SK-N-SH (cell line): ENCODE results near the gene KCNN2. TPM values are rescaled to one million over a fixed set of nuclear protein-coding genes. Genes with fewer than 3 reads are reported as not detected.

Experiments used
- CTCF ChIA-PET: fragments of 300-600, 350-600 bp; formaldehyde crosslinking; extraction: SDS; loops from one replicate; lab custom pipeline; 2021; lab: Yijun Ruan, JAX
- POLR2A ChIA-PET: fragments of 350-600 bp; sonication (Branson Sonifier 250); formaldehyde crosslinking; extraction: SDS; loops from one replicate; lab custom pipeline; 2020; ENCODE audit warnings: antibody characterized with exemption, inconsistent platforms; lab: Yijun Ruan, JAX
- DNase-seq: peaks from one replicate; pipeline ENCODE4 v3.0.0; 2012
- H2AFZ ChIP-seq: fragments of 200-600 bp; sonication (generic); 2 replicates; pipeline ENCODE4 v1.8.1; 2016; ENCODE audit warnings: antibody characterized with exemption, mild to moderate bottlenecking, low read depth
- H3F3A ChIP-seq: fragments of 200-600 bp; sonication (generic); replicated peaks from 2 replicates; pipeline ENCODE3; 2016; ENCODE audit warnings: antibody characterized with exemption, mild to moderate bottlenecking; ENCODE audit not compliant: insufficient read depth
- H3K27ac ChIP-seq, 2 experiments: fragments of 200-500 bp in 1 of 2; fragments of 200-600 bp in 1 of 2; sonication (Bioruptor generic) in 1 of 2; sonication (generic), shearing (Covaris generic) in 1 of 2; 2 replicates each; pipeline versions ENCODE4 v1.5.1 to v1.6.1; 2014 to 2016; ENCODE audit warnings: low read depth in 2 of 2, inconsistent platforms in 1 of 2, low read length in 1 of 2, mild to moderate bottlenecking in 1 of 2, mixed read lengths in 1 of 2
- H3K27me3 ChIP-seq: fragments of 200-600 bp; sonication (generic), shearing (Covaris generic); 2 replicates; pipeline ENCODE4 v1.6.1; 2016; ENCODE audit warnings: mixed run types; ENCODE audit not compliant: insufficient read depth
- H3K36me3 ChIP-seq, 2 experiments: fragments of 200-500 bp in 1 of 2; fragments of 200-600 bp in 1 of 2; sonication (Bioruptor generic) in 1 of 2; sonication (generic) in 1 of 2; replicated peaks in 1 of 2; 2 replicates each; pipeline versions ENCODE3 to v1.5.1; 2014 to 2016; ENCODE audit warnings: low read length in 1 of 2, mild to moderate bottlenecking in 1 of 2; ENCODE audit not compliant: insufficient read depth in 2 of 2, control insufficient read depth in 1 of 2
- H3K4me1 ChIP-seq, 2 experiments: fragments of 200-500 bp in 1 of 2; fragments of 200-600 bp in 1 of 2; sonication (Bioruptor generic) in 1 of 2; sonication (generic), shearing (Covaris generic) in 1 of 2; 2 replicates each; pipeline versions ENCODE4 v1.5.1 to v1.6.1; 2014 to 2016; ENCODE audit warnings: low read depth in 1 of 2, low read length in 1 of 2, mixed run types in 1 of 2; ENCODE audit not compliant: insufficient read depth in 2 of 2, control insufficient read depth in 1 of 2
- H3K4me2 ChIP-seq: fragments of 200-600 bp; sonication (generic), shearing (Covaris generic); 2 replicates; pipeline ENCODE4 v1.6.1; 2017; ENCODE audit warnings: mixed run types
- H3K4me3 ChIP-seq, 2 experiments: fragments of 200-500 bp in 1 of 2; fragments of 200-600 bp in 1 of 2; sonication (Bioruptor generic) in 1 of 2; sonication (generic), shearing (Covaris generic) in 1 of 2; 2 replicates each; pipeline versions ENCODE4 v1.5.1 to v1.8.1; 2014 to 2016; ENCODE audit warnings: low read depth in 2 of 2, inconsistent platforms in 1 of 2, low read length in 1 of 2, mild to moderate bottlenecking in 1 of 2, mixed read lengths in 1 of 2, moderate library complexity in 1 of 2
- H3K79me2 ChIP-seq: fragments of 200-600 bp; sonication (generic); 2 replicates; pipeline ENCODE4 v1.8.1; 2017; ENCODE audit warnings: mild to moderate bottlenecking; ENCODE audit not compliant: insufficient read depth
- H3K9ac ChIP-seq: fragments of 200-600 bp; sonication (generic); 2 replicates; pipeline ENCODE4 v1.6.1; 2017; ENCODE audit warnings: mixed run types
- H3K9me2 ChIP-seq: fragments of 200-600 bp; sonication (generic); 2 replicates; pipeline ENCODE4 v1.6.1; 2017; ENCODE audit warnings: mixed run types
- H3K9me3 ChIP-seq: fragments of 200-600 bp; sonication (generic); 2 replicates; pipeline ENCODE4 v1.6.1; 2017; ENCODE audit warnings: mixed run types, mild to moderate bottlenecking, moderate library complexity
- H4K20me1 ChIP-seq: fragments of 200-600 bp; sonication (generic); 2 replicates; pipeline ENCODE4 v1.6.1; 2017; ENCODE audit warnings: mild to moderate bottlenecking, mixed run types; ENCODE audit not compliant: insufficient read depth
- CTCF ChIP-seq: fragments of 200-600 bp; sonication (generic); IDR thresholded peaks from 2 replicates; pipeline ENCODE4 v1.6.1; 2017; ENCODE audit warnings: antibody characterized with exemption, mild to moderate bottlenecking, moderate library complexity
- EP300 ChIP-seq, 2 experiments: IDR thresholded peaks; 2 replicates each; pipeline versions ENCODE4 v1.4.0 to v1.6.1; 2012; ENCODE audit warnings: borderline replicate concordance in 1 of 2, low read depth in 1 of 2, low read length in 1 of 2
- FOSL2 ChIP-seq: IDR thresholded peaks from 2 replicates; pipeline ENCODE4 v1.4.0; 2012; ENCODE audit warnings: low read depth, mild to moderate bottlenecking, moderate library complexity, borderline replicate concordance
- IRF3 ChIP-seq: fragments of 150-350 bp; IDR thresholded peaks from 2 replicates; pipeline ENCODE4 v1.6.1; 2016; ENCODE audit warnings: mild to moderate bottlenecking, low read depth, low read length
- MEF2A ChIP-seq: IDR thresholded peaks from 2 replicates; pipeline ENCODE4 v1.4.0; 2012; ENCODE audit warnings: low read depth, borderline replicate concordance
- MXI1 ChIP-seq: IDR thresholded peaks from 2 replicates; pipeline ENCODE4 v1.6.1; 2012; ENCODE audit warnings: mild to moderate bottlenecking, low read depth, low read length, improper control_type of control experiment
- RAD21 ChIP-seq: IDR thresholded peaks from 2 replicates; pipeline ENCODE4 v1.6.1; 2012; ENCODE audit warnings: mild to moderate bottlenecking, low read length
- SMC3 ChIP-seq: IDR thresholded peaks from 2 replicates; pipeline ENCODE4 v1.6.1; 2012; ENCODE audit warnings: low read depth, low read length, improper control_type of control experiment
- USF1 ChIP-seq: IDR thresholded peaks from 2 replicates; pipeline ENCODE4 v1.4.0; 2012; ENCODE audit warnings: low read depth, borderline replicate concordance
- YY1 ChIP-seq: IDR thresholded peaks from 2 replicates; pipeline ENCODE4 v1.4.0; 2012; ENCODE audit warnings: low read depth, mild to moderate bottlenecking
- WGBS: methylation state at CpG from one replicate; pipeline ENCODE4 v1.1.6; 2017; ENCODE audit warnings: low lambda C conversion rate; 5-methylcytosine and 5-hydroxymethylcytosine counted together
- polyA plus RNA-seq, 3 experiments: library from polyadenylated mRNA; depleted of rRNA; stranded (reverse); fragments of >200 nt; gene quantifications; 2 replicates each; pipeline ENCODE4 v1.2.3, GENCODE V29; 2012
- TF ChIP-seq, protein P1 (sequence below): IDR thresholded peaks from 2 replicates; pipeline ENCODE4 v1.6.1; 2012; ENCODE audit warnings: mild to moderate bottlenecking, low read depth, low read length, moderate library complexity

KCNN2 gene
- polyA plus RNA-seq, 1 of the 3 experiments (the other 2 are of a cell fraction), result not detected

- no peaks in the 10 kb centered on the region for H3K4me1 ChIP-seq
- no peak overlapping the region for H3K4me3 ChIP-seq
- POLR2A ChIA-PET, result no interaction called here
- CTCF ChIA-PET, result no interaction called here
- no peaks in the 10 kb centered on the region for H3K79me2 ChIP-seq
- WGBS, result 21% methylated on average over 27 of the region's 62 CpGs
- H3K4me2 ChIP-seq, result no peak overlapping the region
- TF ChIP-seq MXI1 (no peak), MEF2A (no peak), IRF3 (no peak), FOSL2 (no peak), SMC3 (no peak), USF1 (no peak), YY1 (no peak), CTCF (no peak), EP300 (IDR thresholded peaks at IDR 0.05; ENCODE audit: borderline replicate concordance in 1 of 2, low read depth in 1 of 2, low read length in 1 of 2) (no peak), RAD21 (no peak)
- TF ChIP-seq, protein P1, sequence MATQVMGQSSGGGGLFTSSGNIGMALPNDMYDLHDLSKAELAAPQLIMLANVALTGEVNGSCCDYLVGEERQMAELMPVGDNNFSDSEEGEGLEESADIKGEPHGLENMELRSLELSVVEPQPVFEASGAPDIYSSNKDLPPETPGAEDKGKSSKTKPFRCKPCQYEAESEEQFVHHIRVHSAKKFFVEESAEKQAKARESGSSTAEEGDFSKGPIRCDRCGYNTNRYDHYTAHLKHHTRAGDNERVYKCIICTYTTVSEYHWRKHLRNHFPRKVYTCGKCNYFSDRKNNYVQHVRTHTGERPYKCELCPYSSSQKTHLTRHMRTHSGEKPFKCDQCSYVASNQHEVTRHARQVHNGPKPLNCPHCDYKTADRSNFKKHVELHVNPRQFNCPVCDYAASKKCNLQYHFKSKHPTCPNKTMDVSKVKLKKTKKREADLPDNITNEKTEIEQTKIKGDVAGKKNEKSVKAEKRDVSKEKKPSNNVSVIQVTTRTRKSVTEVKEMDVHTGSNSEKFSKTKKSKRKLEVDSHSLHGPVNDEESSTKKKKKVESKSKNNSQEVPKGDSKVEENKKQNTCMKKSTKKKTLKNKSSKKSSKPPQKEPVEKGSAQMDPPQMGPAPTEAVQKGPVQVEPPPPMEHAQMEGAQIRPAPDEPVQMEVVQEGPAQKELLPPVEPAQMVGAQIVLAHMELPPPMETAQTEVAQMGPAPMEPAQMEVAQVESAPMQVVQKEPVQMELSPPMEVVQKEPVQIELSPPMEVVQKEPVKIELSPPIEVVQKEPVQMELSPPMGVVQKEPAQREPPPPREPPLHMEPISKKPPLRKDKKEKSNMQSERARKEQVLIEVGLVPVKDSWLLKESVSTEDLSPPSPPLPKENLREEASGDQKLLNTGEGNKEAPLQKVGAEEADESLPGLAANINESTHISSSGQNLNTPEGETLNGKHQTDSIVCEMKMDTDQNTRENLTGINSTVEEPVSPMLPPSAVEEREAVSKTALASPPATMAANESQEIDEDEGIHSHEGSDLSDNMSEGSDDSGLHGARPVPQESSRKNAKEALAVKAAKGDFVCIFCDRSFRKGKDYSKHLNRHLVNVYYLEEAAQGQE, result no peak
- no peak overlapping the region for H2AFZ ChIP-seq
- H3K9ac ChIP-seq, result no peak overlapping the region
- no peak overlapping the region for H3K27ac ChIP-seq
- no peaks in the 10 kb centered on the region for H3K36me3 ChIP-seq
- peaks cover 44% of the 10 kb centered on the region for H3K27me3 ChIP-seq
- no peaks in the 10 kb centered on the region for H3K9me2 ChIP-seq
- DNase-seq, result peak; percentile 17
- 0 out of 2 replicates have a peak, but pooled peaks cover 2% of the 10 kb centered on the region for H4K20me1 ChIP-seq
- no peaks in the 10 kb centered on the region for H3K9me3 ChIP-seq
- no peaks in the 10 kb centered on the region for H3F3A ChIP-seq
Observed at GRCh38 chr5:114362977-114363761, 1.3 kb downstream of the KCNN2 start.
